Measurements from ENCODE around the gene IQCH.

Gene IQCH

GRCh38 chr15:67372543-67372942 is 118.0 kb downstream of the IQCH start:
- no peak for TF ChIP-seq CTCF (IDR thresholded peaks at IDR 0.05; ENCODE audit: low read depth, low read length)
- no peak overlapping the region for H3K4me3 ChIP-seq (ENCODE audit: low read depth, low read length)

GRCh38 chr15:67372986-67373675 is 118.5 kb downstream of the IQCH start:
- TF ChIP-seq CTCF (IDR thresholded peaks at IDR 0.05; ENCODE audit: low read depth, low read length), result no peak
- H3K4me3 ChIP-seq (ENCODE audit: low read depth, low read length), result no peak overlapping the region

- H3K4me3 ChIP-seq (ENCODE audit: low read depth, low read length), result no peak overlapping the region
- TF ChIP-seq CTCF (IDR thresholded peaks at IDR 0.05; ENCODE audit: low read depth, low read length), result no peak
Measured at GRCh38 chr15:67373971-67374370, 119.4 kb downstream of the IQCH start.

GRCh38 chr15:67379530-67379929 is 124.9 kb downstream of the IQCH start:
- no peak overlapping the region for H3K4me3 ChIP-seq (ENCODE audit: low read depth, low read length)
- TF ChIP-seq CTCF (IDR thresholded peaks at IDR 0.05; ENCODE audit: low read depth, low read length), result no peak

- no peak for TF ChIP-seq CTCF (IDR thresholded peaks at IDR 0.05; ENCODE audit: low read depth, low read length)
Measured at GRCh38 chr15:67380921-67381320, 126.3 kb downstream of the IQCH start.

GRCh38 chr15:67381416-67382045 is 126.9 kb downstream of the IQCH start:
- no peak overlapping the region for H3K4me3 ChIP-seq (ENCODE audit: low read depth, low read length)
- TF ChIP-seq CTCF (IDR thresholded peaks at IDR 0.05; ENCODE audit: low read depth, low read length), result no peak

More at GRCh38 chr15:67380921-67381320, 126.3 kb downstream of the IQCH start:
- H3K4me3 ChIP-seq (ENCODE audit: low read depth, low read length), result no peak overlapping the region

GRCh38 chr15:67382723-67383122 is 128.1 kb downstream of the IQCH start:
- no peak overlapping the region for H3K4me3 ChIP-seq (ENCODE audit: low read depth, low read length)
- TF ChIP-seq CTCF (IDR thresholded peaks at IDR 0.05; ENCODE audit: low read depth, low read length), result no peak

Data from WI38 (cell line).